Limb (tissue), 2 donors: ENCODE results near the gene HOXB3.
A peak's percentile ranks its signal among the peaks of the same experiment; 100 is the strongest.

ENCODE experiments used
- DNase-seq, 2 donors: peaks; one replicate each; pipeline ENCODE4 v3.0.0-alpha.2; 2016; ENCODE audit errors: extremely low spot score in 2 of 2

Gene HOXB3

DNA sequence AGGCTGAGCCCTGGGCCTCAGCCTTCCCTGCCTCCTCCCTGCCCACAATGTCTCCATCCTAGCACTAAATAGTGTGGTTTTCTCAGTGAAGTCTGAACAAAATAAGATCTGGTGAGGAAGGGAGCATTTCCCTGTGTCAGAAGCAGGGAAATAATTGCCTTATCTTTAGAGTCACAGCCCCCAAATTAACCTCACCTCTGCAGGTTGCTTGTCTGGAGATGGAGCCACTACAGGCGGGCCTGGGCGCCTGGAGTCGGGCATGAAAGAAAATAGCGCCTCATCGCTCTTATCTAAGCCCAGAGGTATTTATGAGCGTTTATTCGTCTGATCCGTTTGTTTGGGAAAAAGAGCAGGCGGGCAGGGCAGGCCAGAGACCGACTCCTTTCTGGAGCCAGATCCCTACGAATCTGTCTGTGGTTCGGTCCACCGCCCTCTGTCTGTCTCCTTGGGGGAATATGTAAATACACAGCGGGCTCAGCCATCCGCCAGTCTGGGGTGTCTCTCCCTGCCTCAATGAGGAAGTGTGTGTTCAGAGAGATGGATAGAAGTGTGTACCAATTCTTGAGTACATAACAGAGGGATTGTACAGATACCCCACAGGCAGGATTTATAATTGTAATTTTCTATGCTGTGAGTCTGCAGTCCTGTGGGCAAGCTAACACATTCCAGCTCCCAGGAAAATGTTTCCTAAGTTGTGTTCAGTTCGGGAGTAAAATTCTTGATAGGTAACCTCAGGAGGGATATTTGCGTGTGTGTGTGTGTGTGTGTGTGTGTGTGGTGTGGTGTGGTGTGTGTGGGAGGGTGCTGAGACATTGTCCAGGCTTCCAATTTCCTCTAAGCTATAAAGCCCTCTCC, 10.4 kb upstream of the HOXB3 start:
- DNase-seq = no peak

DNA sequence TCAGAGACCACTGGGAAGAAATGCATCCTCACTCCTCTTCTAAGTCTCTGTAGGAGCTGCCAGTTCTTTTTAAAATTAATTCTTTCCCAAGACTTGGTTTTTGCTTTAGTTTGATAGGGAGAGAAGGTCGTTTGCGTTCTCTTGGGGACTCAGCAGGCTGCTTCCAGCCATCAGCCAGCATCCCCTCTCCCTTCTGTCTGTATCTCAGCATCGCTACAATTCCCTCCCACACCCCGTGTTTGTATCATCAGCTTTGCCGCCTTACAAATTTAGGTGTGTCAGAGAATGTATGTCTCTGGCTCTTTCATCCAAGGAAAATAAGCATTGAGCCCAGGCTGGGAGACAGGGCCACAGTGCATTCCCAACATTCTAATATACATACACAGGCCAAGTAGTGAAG, 9.3 kb upstream of the HOXB3 start:
- no peak for DNase-seq

DNA sequence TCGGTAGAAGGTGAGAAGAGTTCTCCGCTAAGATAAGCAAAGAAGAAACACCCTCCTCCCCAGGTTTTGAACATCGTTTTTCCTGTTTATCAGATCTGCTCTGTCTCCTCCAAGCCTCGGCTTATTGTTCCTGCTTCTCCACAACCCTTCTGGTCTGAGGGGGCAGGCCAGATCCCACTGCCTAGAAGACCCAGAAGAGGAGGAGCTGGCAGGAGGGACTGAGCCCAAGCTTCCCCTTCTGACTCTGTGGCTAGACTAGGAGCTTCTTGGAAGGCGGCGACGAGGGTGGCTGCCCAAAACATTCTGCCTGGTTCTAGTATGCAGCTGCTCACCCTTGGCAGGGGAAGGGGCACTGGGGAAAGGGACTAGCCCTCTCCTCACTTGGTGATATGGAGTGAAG, 8.7 kb upstream of the HOXB3 start:
- DNase-seq = no peak

DNA sequence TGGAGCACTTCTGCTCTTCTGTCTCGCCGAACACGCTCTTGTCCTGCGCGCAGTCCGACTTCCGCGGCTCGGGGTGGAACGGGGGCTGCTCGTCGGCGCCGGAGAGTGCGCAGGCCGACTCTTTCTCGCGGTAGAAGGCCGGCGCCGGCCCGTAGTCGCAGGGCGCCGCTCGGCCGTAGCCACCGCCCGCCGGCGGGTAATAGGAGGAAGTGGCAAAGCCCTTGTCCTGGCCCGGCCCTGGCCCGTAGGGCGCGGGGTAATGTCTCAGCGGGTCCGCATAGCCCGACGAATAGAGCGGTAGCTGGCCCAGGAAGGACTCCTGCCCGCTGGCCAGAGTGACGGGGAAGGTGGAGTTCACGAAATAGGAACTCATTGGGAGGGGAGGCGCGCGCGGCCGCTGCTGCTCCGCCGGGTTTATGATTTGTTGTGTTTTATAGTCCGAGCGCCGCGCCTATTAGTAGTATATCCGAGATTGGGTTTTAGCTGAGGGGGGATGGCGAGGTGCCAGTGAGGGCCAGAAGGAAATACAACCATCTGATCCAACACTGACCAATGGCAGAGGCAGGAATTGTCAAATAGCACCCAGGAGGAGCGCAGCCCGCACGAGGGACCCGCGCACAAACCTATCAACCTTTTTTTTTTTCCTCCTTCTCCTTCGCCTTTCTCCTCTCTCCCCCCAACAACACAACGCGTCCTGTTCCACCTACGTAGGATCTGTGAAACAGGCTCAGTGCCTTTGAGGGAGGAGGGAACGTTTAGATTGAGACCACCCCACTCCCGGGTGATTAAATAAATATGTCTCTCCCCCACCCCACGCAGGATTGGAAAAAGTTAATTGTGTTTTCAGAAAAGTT, 8.0 kb upstream of the HOXB3 start:
- DNase-seq = peak in 1 of 2 donors; percentile 81

DNA sequence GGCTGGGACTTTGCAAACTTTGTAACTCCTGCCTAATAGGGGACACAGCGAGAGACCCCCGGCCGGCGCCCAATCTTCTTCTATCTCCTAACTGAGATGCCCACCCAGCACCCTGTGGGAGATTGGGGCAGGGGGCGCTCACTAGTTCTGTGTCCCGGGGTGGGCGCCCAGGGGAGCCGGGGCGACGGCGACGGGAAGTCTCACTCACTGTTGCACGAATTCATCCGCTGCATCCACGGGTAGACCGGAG, 7.4 kb upstream of the HOXB3 start:
- DNase-seq = no peak

DNA sequence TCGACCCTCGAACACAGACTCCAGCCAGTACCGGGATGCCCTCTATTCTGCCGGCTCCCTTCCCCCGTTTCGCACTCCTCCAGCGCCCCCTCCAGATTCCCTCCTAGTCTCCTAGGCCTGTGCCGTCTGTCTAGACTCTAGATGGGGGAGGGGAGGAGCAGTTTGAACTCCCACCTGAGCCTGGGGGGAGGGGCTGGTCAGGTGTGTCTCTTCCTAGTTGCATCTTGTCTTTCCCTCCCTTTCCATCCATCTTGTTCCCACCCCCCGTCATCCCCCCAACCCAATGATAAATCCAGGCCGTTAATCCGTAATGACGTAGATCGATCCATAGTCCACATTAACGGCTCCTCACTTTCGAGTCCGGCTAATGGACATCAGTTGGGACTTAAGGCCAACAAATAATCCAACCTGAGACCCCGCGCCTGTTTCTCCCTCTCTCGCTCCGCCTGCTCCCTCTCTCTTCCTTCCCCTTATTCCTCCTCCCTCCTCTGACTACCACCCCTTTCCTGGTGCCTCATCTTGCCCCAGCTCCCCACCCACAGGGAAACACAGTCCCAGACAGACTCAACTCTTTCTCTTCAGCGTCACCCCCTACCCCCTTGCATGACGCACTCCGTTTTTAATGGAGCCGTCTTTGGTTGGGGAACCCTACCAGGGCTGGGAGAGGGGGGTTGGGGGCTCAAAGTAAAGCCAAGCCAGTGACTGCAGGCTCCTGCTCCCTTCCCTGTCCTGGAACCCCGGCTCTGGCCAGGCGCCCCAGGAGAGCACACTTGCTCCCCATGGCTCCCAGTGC, 6.9 kb upstream of the HOXB3 start:
- DNase-seq = peak in 1 of 2 donors; percentile 53

DNA sequence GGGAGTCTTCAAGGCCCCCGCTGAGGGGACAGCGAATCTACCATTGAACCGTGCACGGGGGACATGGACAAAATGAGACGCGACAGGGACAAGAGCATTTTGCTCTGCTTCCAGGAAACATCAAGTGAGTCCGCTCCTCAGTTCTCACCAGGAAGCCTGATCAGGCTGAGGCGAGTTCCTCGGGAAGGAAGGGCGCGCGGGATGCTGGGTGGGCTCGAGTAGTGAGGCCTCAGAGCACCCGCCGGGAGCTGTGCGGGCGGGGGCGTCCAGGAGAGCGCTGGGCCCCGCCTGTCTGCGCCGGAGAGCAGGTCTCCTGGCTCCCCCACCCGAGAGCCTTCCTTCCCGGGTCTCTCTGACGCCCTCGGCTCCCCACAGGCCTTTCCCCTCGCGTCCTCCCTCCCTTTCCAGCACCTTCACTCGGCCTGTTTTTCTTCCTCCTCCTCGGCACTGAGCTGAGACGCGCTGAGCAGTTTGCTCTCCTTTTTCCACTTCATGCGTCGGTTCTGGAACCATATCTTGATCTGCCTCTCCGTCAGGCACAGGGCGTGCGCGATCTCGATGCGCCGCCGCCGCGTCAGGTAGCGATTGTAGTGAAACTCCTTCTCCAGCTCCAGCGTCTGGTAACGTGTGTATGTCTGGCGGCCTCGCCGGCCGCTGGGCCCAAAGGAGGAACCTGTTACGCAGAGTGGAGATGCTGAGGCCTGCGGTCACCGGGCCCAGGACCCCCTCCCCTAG, 6.1 kb upstream of the HOXB3 start:
- peak in 1 of 2 donors; percentile 71 for DNase-seq

DNA sequence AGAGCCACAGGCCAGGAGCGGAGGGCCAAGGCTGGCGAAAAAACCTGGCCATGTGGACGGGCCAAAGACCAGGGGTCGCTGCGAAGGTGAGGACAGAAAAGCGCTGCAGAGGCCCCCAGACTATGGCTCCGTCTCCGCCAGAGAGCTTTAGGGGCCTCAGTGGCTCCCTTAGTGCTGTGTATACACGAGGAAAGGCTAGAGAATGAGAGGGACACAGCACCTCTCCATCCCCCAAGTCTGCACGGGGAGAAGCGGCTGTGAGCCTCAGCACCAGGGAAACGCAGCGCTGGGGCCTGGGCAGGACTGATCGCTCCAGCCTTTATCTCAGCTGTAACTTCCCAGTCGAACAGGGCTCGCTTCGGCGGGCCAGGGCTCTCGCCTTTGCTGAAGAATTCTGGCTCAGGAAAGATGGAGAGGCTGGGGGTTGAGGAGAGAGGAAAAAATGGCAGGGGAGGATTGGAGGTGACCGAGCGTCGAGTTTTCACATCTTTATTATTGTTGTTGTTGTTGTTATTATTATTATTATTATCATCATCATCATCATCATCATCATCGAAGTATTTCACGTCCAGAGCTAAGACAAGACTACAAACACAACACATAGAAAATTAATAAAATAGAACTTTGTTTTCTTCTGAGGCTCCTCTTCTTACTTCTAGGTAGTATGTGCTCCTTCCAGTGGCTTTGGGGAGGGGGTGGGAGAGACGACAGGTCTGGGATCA, 5.4 kb upstream of the HOXB3 start:
- DNase-seq = peak in 1 of 2 donors; percentile 51

DNA sequence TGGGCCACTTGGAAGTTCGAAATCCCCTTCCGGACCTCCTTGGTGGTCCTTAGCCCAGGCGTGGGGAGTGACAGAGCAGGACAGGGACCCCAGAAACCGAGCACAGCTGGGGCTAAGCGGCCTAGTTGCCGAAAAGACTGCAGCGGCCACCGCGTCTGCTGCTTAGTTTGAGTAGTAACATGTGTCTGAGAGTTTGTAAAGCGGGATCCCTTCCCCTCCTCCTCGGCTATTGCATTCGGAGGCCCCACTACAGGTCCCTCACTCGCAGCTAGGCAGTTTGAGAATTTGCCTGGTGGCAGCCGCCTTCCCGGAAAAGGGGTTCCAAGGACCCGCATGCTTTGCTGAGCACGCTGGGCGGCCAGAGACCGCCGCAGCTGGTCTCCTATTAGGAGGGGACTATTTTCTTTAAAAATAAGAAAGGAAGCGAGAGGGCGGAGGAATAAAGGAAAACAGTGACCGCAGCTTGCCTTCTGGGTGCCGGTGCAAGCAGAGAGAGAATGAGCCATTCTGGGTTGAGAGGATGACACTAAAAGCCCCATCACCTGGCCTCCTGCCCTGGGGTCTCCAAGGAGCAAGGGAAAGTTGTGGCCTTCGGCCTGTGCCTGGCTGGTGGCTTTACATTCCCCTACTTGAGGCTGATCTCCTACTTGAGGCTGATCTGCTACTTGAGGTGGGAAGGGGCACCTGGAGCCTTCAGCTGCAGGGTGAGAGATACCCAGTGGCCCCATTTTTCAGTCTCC, 4.7 kb upstream of the HOXB3 start:
- peak in 1 of 2 donors; percentile 71 for DNase-seq

DNA sequence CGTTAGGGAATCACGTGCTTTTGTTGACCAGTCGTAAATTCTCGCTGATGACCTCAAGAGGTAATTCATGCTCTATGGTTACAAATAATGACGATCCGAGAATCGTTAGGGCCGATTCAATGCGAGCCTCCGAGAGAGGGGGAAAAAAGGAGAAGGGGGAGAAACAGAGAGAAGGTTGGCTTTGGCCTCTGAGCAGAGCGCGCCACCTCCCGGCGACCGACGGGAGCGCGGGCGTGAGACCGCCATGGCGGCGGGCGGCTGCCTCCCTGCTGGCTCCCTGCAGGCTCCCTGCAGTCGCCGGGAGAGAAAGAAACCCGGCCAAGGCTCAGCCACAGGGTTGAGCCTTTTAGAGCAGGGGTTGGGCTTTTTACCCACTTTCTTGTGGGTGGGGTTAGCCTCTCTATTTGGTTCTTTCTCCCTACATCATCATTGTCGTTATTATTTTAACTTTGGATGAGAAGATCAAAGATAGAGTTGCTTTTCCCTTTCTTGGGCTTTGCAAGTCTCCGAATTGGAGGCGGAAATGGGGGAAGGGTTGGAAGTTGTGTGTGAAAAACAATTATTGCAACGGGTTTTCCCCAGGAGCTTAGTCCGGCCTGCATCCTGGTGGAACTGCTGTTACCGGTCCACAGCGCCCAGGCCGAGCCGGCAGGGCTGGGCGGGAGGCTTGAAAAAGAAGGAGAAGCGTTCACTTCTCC, 3.9 kb upstream of the HOXB3 start:
- DNase-seq = peak; percentile 73 to 95

DNA sequence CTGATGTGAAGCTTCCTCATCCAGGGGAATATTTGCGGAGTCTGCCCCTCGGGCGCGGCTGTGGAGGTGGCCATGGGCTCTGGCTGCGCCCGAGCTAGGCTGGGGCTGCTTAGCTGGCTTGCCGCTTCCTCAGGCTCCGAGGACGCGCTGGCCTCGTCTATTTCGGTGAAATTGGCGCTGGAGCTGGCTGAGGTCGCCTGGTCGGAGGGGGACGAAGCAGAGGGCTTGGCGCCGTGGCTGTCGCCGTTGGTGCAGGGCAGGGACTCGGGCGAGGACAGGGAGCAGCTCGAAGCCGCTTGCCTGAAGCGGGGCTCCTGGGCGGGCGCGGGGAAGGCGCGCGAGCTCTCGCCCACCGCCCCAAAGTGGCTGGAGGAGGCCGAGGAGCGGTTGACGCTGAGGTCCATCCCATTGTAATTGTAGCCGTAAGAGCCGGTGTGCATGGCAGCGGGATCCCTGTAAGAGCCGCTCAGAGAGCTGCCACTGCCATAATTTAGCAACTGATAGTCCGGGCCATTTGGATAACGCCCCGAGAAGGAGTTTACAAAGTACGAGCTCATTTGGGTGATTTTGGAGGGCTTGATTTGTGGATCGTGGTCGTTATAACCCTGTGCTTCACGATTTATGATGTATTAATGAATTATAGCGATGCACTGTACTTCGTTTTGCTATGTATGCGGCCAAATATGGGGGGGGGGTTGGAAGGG, 3.2 kb upstream of the HOXB3 start, which contains the start of gene HOXB5:
Gene HOXB5 (minus strand): TSS at position 654 of the 704 bp plus-strand sequence. CDS start 97 bp downstream, at position 557.
- DNase-seq = peak in 1 of 2 donors; percentile 72

DNA sequence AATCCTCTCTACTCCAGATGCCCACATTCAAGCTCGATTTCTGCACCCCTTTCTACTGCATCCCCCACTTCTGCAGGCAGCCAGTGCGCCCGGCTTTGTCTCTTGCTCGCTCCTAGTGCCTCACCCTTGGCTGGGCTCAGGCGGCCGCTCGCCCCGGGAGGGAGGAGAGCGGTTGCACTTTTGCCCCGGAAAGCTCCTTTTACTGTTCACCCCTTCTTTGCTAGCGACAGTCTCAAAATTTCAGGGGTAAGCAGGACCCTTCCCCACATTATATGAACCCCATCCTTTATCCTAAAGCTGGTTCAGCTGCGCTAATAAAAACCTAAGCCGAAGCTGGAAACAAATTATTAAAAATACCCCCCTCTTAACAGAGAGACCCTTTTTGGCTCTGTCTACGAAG, 2.5 kb upstream of the HOXB3 start:
- peak in 1 of 2 donors; percentile 62 for DNase-seq

DNA sequence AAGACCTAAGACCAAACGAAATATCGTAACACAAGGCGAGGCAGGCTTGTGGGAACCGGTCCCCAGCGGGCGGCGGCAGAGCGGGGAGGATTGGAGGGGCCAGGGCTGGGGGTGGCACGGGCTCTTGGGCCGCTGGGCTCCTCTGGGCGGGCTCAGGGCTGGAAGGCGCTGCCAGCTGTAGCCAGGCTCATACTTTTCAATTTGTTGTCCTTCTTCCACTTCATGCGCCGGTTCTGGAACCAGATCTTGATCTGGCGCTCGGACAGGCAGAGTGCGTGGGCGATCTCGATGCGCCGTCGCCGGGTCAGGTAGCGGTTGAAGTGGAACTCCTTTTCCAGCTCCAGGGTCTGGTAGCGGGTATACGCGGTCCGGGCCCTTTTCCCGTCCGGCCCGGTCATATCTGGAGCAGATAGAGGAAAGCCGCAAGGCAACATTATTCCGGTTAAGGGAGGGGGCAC, 2.0 kb upstream of the HOXB3 start:
- DNase-seq = peak in 1 of 2 donors; percentile 57

DNA sequence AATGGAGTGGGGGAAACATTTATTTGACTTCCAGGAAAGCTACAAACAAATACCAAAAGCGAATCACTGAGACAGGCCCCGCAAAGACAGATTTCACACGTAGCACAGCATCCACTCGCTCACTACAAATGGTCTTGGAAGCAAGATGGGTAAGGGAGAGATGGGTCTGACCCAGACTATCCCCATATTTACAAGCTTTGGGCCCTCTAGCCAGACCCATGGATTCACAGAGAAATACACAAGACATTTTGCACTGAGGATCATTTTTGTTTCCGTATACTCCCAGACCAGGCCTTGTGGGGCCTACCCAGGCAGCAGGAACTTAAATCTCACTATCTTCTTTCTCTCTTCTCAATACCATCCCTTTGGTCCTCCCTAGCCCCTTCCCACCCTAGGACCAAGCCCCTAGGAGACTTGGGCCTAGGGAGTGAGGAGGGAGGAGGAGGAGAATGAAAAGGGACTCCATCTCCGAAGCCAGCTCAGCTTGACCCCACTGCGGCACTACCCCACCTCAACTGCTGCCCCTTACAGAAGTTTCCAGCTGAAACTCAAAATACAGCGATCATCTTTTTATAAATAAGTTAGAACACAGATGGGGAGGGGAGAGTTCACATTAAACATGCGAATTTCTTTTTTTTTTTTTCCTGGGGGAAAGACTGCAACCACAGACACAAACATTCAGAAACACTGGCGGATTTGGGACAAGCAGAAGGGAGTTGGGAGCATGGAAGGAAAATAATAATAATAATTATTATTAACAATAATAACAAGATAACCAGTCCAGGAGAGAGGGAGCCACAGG, 1.4 kb upstream of the HOXB3 start:
- no peak for DNase-seq

DNA sequence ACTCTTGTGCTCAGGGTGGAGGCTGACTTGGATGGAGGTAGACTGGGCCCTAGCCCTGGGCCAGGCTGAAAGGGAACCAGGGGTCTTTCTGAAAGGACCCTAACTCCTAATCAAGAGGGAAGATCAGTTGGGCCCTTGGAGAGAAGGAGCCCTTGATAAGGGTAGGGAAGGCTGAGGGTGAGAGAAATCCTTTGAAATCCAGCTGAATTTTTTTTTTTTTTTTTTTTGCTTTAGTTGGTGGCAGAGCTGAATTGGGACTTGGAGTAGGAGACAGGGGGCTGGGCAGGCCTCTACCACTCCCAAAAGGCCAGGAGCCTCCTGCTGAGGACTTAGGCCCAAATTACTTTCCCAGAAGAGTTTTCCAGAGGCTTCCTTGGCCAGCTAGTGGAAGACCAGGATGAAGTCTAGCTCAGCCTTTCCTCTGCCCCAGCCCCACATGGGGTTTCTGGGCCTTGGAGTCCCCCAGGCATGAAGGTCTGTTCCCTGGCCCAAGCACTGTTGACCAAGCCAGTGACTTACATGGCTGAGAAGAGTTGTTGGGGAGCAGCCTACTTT, 643 bp upstream of the HOXB3 start:
- DNase-seq = no peak

DNA sequence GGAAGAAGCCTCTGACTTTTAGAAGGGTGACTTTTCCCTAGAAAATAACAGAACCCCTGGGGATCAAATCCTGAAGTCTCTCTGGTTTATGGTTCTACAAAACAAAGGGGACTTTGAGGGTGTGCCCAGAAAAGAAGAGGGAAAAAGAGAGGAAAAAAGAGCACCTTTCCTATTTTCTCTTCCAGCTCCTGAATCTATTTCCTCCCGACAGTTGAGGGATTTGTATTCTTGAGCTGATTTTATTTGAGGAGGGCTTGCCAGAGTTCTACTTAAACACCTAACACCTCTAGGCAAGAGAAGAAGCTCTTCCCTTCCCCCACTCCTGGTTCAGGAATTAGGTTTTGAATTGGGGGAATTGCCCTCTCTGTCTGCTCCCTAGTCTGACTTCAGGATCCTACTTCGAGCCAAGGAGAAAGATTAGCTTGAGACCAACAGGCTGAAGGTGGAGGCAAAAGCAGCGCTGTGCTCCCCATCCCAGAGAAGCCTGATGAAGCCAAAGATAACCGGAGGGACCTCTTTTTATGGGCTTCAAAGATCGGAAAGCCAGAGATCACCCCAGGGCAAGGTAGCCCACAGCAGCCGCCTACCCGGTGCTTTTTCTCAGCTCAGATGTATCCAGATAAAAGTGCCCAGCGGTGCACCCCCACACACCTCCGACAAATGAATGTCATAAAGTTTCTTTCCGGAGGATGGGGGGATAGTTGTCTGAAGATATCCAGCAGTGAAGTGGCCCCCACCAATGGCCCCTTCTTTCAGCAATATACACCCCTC, 796 bp downstream of the HOXB3 start:
- DNase-seq = no peak

DNA sequence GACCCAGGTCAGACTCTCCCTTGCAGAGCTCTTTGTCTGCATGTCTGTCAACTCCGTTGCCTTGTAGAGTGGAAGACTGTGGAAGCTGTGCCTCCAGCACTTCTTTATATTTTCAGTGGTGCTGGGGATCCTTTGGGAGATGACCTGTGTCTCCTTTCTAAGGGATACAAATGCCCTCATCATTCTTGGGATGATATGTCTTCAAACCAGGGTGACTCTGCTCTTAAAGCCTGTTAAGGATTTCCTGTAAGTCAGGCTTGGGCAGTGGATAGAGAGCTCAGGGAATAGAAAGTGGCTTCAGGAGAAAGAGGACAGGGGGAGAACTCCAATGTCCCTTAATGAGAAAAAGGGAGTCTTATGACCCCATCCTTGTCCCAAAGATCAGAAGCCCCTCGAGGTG, 1.5 kb downstream of the HOXB3 start:
- no peak for DNase-seq
